HG03103 (cell line): ENCODE data around the gene RS1.
A peak's percentile ranks its signal among the peaks of the same experiment; 100 is the strongest.

Experiments
- ATAC-seq: cut with Tn5 transposase; IDR thresholded peaks from one replicate; pipeline ENCODE4 v1.9.1; 2021; ENCODE audit warnings: low read depth; ENCODE audit not compliant: unreplicated experiment

The RS1 gene

GRCh38 chrX:18674417-18674787 is 2.5 kb upstream of the RS1 start:
- peak; percentile 34 for ATAC-seq

- no peak for ATAC-seq
Measured at GRCh38 chrX:18668071-18668835, 3.7 kb downstream of the RS1 start.

- no peak for ATAC-seq
Measured at GRCh38 chrX:18666614-18667013, 5.3 kb downstream of the RS1 start.

GRCh38 chrX:18664947-18665346 is 7.0 kb downstream of the RS1 start:
- ATAC-seq = no peak

- no peak for ATAC-seq
Measured at GRCh38 chrX:18661273-18661672, 10.6 kb downstream of the RS1 start.

GRCh38 chrX:18654875-18655836 is 16.8 kb downstream of the RS1 start:
- no peak for ATAC-seq

GRCh38 chrX:18652636-18653035 is 19.3 kb downstream of the RS1 start:
- ATAC-seq = no peak

- ATAC-seq = no peak
Measured at GRCh38 chrX:18650662-18651061, 21.2 kb downstream of the RS1 start.

- ATAC-seq = no peak
Measured at GRCh38 chrX:18649498-18649951, 22.4 kb downstream of the RS1 start.

GRCh38 chrX:18647621-18648020 is 24.3 kb downstream of the RS1 start:
- no peak for ATAC-seq

- ATAC-seq = no peak
Measured at GRCh38 chrX:18643853-18644252, 28.1 kb downstream of the RS1 start.

GRCh38 chrX:18643243-18643642 is 28.7 kb downstream of the RS1 start:
- no peak for ATAC-seq

GRCh38 chrX:18640686-18641085 is 31.2 kb downstream of the RS1 start:
- no peak for ATAC-seq

GRCh38 chrX:18639280-18639679 is 32.6 kb downstream of the RS1 start:
- ATAC-seq = no peak

GRCh38 chrX:18638398-18638797 is 33.5 kb downstream of the RS1 start:
- no peak for ATAC-seq

- no peak for ATAC-seq
Measured at GRCh38 chrX:18630934-18631333, 41.0 kb downstream of the RS1 start.

GRCh38 chrX:18624599-18624998 is 47.3 kb downstream of the RS1 start:
- no peak for ATAC-seq

GRCh38 chrX:18620349-18620748 is 51.6 kb downstream of the RS1 start:
- ATAC-seq = no peak

- ATAC-seq = no peak
Measured at GRCh38 chrX:18619288-18619687, 52.6 kb downstream of the RS1 start.

GRCh38 chrX:18617407-18617750 is 54.5 kb downstream of the RS1 start:
- ATAC-seq = no peak

GRCh38 chrX:18616688-18617406 is 55.1 kb downstream of the RS1 start:
- ATAC-seq = no peak
